ENCODE measurements around the gene LYRM4.

Gene LYRM4

GRCh38 chr6:5188646-5189045, 72.1 kb downstream of the LYRM4 start:
- no peak overlapping the region for H3K27ac ChIP-seq (ENCODE audit: low read depth, low read length)
- WGBS (ENCODE audit: extremely low coverage, insufficient coverage, insufficient read length), result no CpG with 5 or more reads among the region's 3 CpGs
- no peak overlapping the region for H3K18ac ChIP-seq (ENCODE audit: low read length)
- H2BK12ac ChIP-seq (ENCODE audit: low read length), result no peak overlapping the region
- H4K8ac ChIP-seq (ENCODE audit: low read depth, low read length), result no peak overlapping the region
- DNase-seq, result no peak
- H3K4me3 ChIP-seq (ENCODE audit: low read depth, low read length), result no peak overlapping the region
- H3K9ac ChIP-seq (ENCODE audit: low read length), result no peak overlapping the region
- no peak overlapping the region for H4K12ac ChIP-seq (ENCODE audit: low read depth, low read length)
- H3K14ac ChIP-seq (ENCODE audit: low read length), result no peak overlapping the region
- H3K79me1 ChIP-seq (ENCODE audit: low read length), result no peaks in the 10 kb centered on the region
- H3K9me3 ChIP-seq (ENCODE audit: insufficient read depth, low read depth, low read length), result no peaks in the 10 kb centered on the region
- H3K4me1 ChIP-seq (ENCODE audit: control insufficient read depth in 1 of 2, insufficient read depth in 2 of 2, low read length in 2 of 2), result peaks cover 0 to 2% of the 10 kb centered on the region in 2 experiments
- H3K36me3 ChIP-seq (ENCODE audit: control insufficient read depth in 1 of 2, insufficient read depth in 2 of 2, low read length in 2 of 2), result no peaks in the 10 kb centered on the region
- H3K27me3 ChIP-seq (ENCODE audit: insufficient read depth, low read length), result no peaks in the 10 kb centered on the region
- H3K4ac ChIP-seq (ENCODE audit: low read depth, low read length), result no peak overlapping the region
- no peak overlapping the region for H2BK5ac ChIP-seq (ENCODE audit: low read depth, low read length, poor library complexity)
- H3K79me2 ChIP-seq (ENCODE audit: control insufficient read depth, insufficient read depth, low read length, poor library complexity), result peaks cover 2% of the 10 kb centered on the region
- no peak overlapping the region for H3K23ac ChIP-seq (ENCODE audit: low read length)
- H2AK5ac ChIP-seq (ENCODE audit: low read length), result no peak overlapping the region
- H2AFZ ChIP-seq (ENCODE audit: insufficient read depth, low read length, poor library complexity), result no peak overlapping the region
- H4K91ac ChIP-seq (ENCODE audit: low read depth, low read length), result no peak overlapping the region
- no peak overlapping the region for H2BK120ac ChIP-seq (ENCODE audit: insufficient read depth, low read length, poor library complexity)
- H3K4me2 ChIP-seq (ENCODE audit: low read length), result no peak overlapping the region

GRCh38 chr6:5184878-5185277, 75.9 kb downstream of the LYRM4 start:
- Histone ChIP-seq H3K23ac (ENCODE audit: low read length) (peak overlapping the region; percentile 58), H3K27ac (ENCODE audit: low read depth, low read length) (no peak overlapping the region), H4K8ac (ENCODE audit: low read depth, low read length) (no peak overlapping the region), H2BK12ac (ENCODE audit: low read length) (no peak overlapping the region), H3K14ac (ENCODE audit: low read length) (no peak overlapping the region), H3K9me3 (ENCODE audit: insufficient read depth, low read depth, low read length) (no peaks in the 10 kb centered on the region), H2BK120ac (ENCODE audit: insufficient read depth, low read length, poor library complexity) (no peak overlapping the region), H3K79me1 (ENCODE audit: low read length) (no peaks in the 10 kb centered on the region), H3K79me2 (ENCODE audit: control insufficient read depth, insufficient read depth, low read length, poor library complexity) (no peaks in the 10 kb centered on the region), H3K27me3 (ENCODE audit: insufficient read depth, low read length) (no peaks in the 10 kb centered on the region), H3K36me3 (ENCODE audit: control insufficient read depth in 1 of 2, insufficient read depth in 2 of 2, low read length in 2 of 2) (no peaks in the 10 kb centered on the region), H2AK5ac (ENCODE audit: low read length) (no peak overlapping the region), H3K4me3 (ENCODE audit: low read depth, low read length) (no peak overlapping the region), H4K91ac (ENCODE audit: low read depth, low read length) (no peak overlapping the region), H3K18ac (ENCODE audit: low read length) (no peak overlapping the region), H3K4ac (ENCODE audit: low read depth, low read length) (no peak overlapping the region), H2BK5ac (ENCODE audit: low read depth, low read length, poor library complexity) (no peak overlapping the region), H3K4me1 (ENCODE audit: control insufficient read depth in 1 of 2, insufficient read depth in 2 of 2, low read length in 2 of 2) (peaks cover 3 to 9% of the 10 kb centered on the region in 2 experiments), H3K9ac (ENCODE audit: low read length) (no peak overlapping the region), H4K12ac (ENCODE audit: low read depth, low read length) (no peak overlapping the region), H2AFZ (ENCODE audit: insufficient read depth, low read length, poor library complexity) (no peak overlapping the region), H3K4me2 (ENCODE audit: low read length) (no peak overlapping the region)
- no CpG with 5 or more reads among the region's 9 CpGs for WGBS (ENCODE audit: extremely low coverage, insufficient coverage, insufficient read length)
- no peak for DNase-seq

GRCh38 chr6:5184218-5184617, 76.5 kb downstream of the LYRM4 start:
- no peak overlapping the region for H3K4me2 ChIP-seq (ENCODE audit: low read length)
- no peaks in the 10 kb centered on the region for H3K36me3 ChIP-seq (ENCODE audit: control insufficient read depth in 1 of 2, insufficient read depth in 2 of 2, low read length in 2 of 2)
- H2AK5ac ChIP-seq (ENCODE audit: low read length), result no peak overlapping the region
- peaks cover 3 to 9% of the 10 kb centered on the region in 2 experiments for H3K4me1 ChIP-seq (ENCODE audit: control insufficient read depth in 1 of 2, insufficient read depth in 2 of 2, low read length in 2 of 2)
- H2BK120ac ChIP-seq (ENCODE audit: insufficient read depth, low read length, poor library complexity), result no peak overlapping the region
- H3K27me3 ChIP-seq (ENCODE audit: insufficient read depth, low read length), result no peaks in the 10 kb centered on the region
- no peaks in the 10 kb centered on the region for H3K79me1 ChIP-seq (ENCODE audit: low read length)
- H3K4ac ChIP-seq (ENCODE audit: low read depth, low read length), result no peak overlapping the region
- no peak overlapping the region for H4K12ac ChIP-seq (ENCODE audit: low read depth, low read length)
- no peaks in the 10 kb centered on the region for H3K9me3 ChIP-seq (ENCODE audit: insufficient read depth, low read depth, low read length)
- no peak overlapping the region for H2AFZ ChIP-seq (ENCODE audit: insufficient read depth, low read length, poor library complexity)
- H4K8ac ChIP-seq (ENCODE audit: low read depth, low read length), result no peak overlapping the region
- no peak overlapping the region for H4K91ac ChIP-seq (ENCODE audit: low read depth, low read length)
- no peak overlapping the region for H3K18ac ChIP-seq (ENCODE audit: low read length)
- no peak overlapping the region for H2BK5ac ChIP-seq (ENCODE audit: low read depth, low read length, poor library complexity)
- no peak overlapping the region for H3K23ac ChIP-seq (ENCODE audit: low read length)
- no peak overlapping the region for H3K9ac ChIP-seq (ENCODE audit: low read length)
- H2BK12ac ChIP-seq (ENCODE audit: low read length), result no peak overlapping the region
- no peak overlapping the region for H3K14ac ChIP-seq (ENCODE audit: low read length)
- H3K4me3 ChIP-seq (ENCODE audit: low read depth, low read length), result no peak overlapping the region
- no peak for DNase-seq
- WGBS (ENCODE audit: extremely low coverage, insufficient coverage, insufficient read length), result no CpG with 5 or more reads among the region's 2 CpGs
- H3K79me2 ChIP-seq (ENCODE audit: control insufficient read depth, insufficient read depth, low read length, poor library complexity), result no peaks in the 10 kb centered on the region
- no peak overlapping the region for H3K27ac ChIP-seq (ENCODE audit: low read depth, low read length)

GRCh38 chr6:5181510-5182317, 79.0 kb downstream of the LYRM4 start:
- H3K36me3 ChIP-seq (ENCODE audit: control insufficient read depth in 1 of 2, insufficient read depth in 2 of 2, low read length in 2 of 2), result no peaks in the 10 kb centered on the region

More at GRCh38 chr6:5181510-5182317, 79.0 kb downstream of the LYRM4 start:
- Histone ChIP-seq H3K9me3 (ENCODE audit: insufficient read depth, low read depth, low read length) (no peaks in the 10 kb centered on the region), H2AFZ (ENCODE audit: insufficient read depth, low read length, poor library complexity) (no peak overlapping the region), H3K4me2 (ENCODE audit: low read length) (no peak overlapping the region), H3K18ac (ENCODE audit: low read length) (peak overlapping the region; percentile 39), H2BK5ac (ENCODE audit: low read depth, low read length, poor library complexity) (no peak overlapping the region), H3K79me1 (ENCODE audit: low read length) (no peaks in the 10 kb centered on the region), H3K14ac (ENCODE audit: low read length) (no peak overlapping the region), H3K4ac (ENCODE audit: low read depth, low read length) (no peak overlapping the region), H4K8ac (ENCODE audit: low read depth, low read length) (no peak overlapping the region), H3K4me3 (ENCODE audit: low read depth, low read length) (no peak overlapping the region), H4K12ac (ENCODE audit: low read depth, low read length) (no peak overlapping the region), H3K4me1 (ENCODE audit: control insufficient read depth in 1 of 2, insufficient read depth in 2 of 2, low read length in 2 of 2) (peaks cover 3 to 9% of the 10 kb centered on the region in 2 experiments), H3K27me3 (ENCODE audit: insufficient read depth, low read length) (no peaks in the 10 kb centered on the region), H2AK5ac (ENCODE audit: low read length) (no peak overlapping the region), H3K79me2 (ENCODE audit: control insufficient read depth, insufficient read depth, low read length, poor library complexity) (no peaks in the 10 kb centered on the region), H3K23ac (ENCODE audit: low read length) (no peak overlapping the region), H2BK12ac (ENCODE audit: low read length) (no peak overlapping the region), H3K27ac (ENCODE audit: low read depth, low read length) (no peak overlapping the region), H3K9ac (ENCODE audit: low read length) (no peak overlapping the region), H2BK120ac (ENCODE audit: insufficient read depth, low read length, poor library complexity) (no peak overlapping the region), H4K91ac (ENCODE audit: low read depth, low read length) (no peak overlapping the region)
- no CpG with 5 or more reads among the region's 4 CpGs for WGBS (ENCODE audit: extremely low coverage, insufficient coverage, insufficient read length)
- peak in 1 of 2 donors; percentile 12 for DNase-seq

Measured in trophoblast cell (in vitro differentiated cells and primary cell).